GM19193 (cell line): ENCODE measurements around the gene B3GAT3.

Source experiments
- POLR2A ChIP-seq: IDR thresholded peaks from 4 replicates; pipeline ENCODE4 v1.6.1; 2011; ENCODE audit not compliant: insufficient read depth, insufficient read length; ENCODE audit errors: extremely low read depth

Gene B3GAT3

DNA sequence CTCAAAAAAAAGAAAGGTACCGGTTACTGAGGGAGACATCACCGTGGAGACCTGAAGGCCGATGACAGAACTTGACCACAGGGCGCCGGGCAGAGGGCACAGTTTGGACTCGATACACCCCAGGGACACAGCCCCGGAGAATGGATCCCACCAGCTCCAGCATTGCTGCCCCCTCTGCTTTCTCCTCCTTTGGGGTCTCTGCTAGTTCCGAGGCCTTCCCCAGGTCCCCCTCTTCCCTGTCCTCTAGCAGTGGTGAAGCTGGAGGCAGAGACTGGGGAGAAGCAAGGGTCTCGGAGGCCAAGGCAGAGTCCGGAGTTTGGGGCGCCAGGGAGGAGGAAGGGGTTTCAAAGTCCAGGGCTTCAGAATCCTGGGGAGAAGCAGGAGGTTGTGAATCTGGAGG lies 43.2 kb downstream of the B3GAT3 start:
- no peak for TF ChIP-seq POLR2A

DNA sequence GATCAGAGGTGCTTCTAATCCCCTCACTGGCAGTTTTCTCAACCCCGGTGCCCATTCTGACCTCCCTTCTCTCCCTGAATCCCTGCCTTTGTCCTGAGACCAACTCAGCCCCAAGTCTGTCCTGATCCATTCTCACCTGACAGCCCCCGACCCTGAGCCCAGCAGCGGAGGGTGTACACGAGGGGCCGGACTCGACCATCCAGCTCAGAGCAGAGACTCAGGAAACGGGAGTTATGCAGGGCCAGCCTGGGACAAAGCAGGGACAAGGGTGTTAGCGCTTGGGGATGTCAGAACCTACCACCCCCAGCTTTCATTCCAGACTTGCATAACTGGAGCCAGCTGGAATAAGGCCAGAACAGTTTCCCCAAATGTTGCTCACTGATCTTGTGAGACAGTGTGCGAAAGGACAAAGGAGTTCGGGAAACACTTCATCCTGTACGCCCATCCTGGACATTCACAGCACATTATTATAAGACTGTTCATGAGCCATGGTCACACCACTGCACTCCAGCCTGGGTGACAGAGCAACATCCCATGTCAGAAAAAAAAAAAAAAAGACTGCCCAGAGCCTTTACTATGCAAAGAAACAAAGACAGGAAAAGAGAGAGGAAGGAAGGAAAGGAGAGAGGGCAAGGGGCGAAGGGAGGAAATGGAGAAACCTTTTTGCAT lies 44.6 kb downstream of the B3GAT3 start:
- no peak for TF ChIP-seq POLR2A

DNA sequence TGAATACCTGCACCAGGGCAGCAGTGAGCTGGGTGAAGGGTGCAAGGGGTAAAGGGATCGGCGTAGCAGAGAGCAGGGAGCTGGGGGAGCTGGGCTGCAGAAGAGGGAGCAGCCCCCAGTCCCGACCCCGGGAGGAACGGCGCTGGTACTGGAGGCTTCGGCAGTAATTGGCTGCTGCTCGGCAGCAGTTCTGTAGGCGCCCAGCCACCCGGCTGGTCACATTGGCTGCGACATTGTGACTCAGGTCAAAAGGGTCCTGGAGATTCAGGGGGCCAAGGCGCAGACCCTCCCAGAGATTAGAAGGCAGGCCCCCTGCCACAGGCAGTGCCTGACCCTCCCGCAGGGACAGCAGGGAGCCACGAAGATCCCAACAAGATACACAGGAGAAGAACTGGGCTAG lies 45.9 kb downstream of the B3GAT3 start:
- no peak for TF ChIP-seq POLR2A

DNA sequence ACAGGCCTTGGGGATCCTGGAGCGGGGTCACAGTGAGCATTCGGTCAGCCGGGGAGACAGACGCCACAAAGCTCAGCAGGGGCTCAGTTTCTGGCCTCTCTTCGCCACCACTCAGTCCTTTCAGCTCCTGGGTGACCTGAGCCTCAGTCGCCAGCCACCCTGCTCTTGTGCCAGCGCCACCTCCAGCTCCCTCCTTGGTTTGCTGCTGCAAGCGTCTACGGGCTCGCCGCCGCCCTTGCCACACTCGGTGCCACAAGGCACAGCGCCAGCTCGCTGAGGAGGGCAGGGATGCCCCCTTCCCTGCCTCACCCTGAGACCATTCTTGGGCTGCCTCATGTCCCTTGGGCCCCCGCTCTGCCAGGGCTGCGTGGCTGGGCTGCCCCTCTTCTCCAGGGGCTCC lies 46.6 kb downstream of the B3GAT3 start:
- TF ChIP-seq POLR2A: no peak

DNA sequence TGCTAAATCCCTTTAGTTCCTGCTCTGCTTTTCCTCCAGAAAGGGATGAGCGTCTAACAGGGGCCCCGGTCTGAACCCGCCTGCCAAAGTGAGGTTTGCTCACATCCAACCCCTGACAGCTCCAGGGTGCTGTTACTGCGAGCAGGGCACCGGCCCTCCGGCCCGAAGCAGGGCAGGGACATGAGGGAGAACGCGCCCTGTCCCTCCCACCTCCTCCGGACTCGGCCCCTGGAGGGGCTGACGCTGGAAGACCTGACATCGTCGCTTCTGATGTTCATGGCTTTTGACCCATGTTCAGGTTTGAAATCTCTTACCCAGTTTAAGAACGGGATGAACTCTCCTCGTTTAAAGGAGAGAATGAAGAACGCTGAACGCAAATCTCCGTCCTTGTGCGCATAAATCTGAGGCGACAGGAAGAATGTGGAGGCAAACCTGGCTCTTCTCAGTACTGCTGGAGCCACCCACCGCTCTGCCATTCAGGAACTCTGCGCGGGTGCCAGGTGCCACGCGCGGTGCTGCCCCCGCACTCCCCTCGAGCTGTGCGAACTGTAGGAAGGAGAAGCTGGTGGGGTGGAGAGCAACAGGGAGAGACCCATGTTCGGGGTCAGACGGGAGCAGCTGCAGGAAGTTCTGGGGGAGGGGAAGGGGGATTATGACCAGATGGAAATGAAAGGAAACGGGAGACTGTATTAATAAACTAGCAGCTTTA lies 47.3 kb downstream of the B3GAT3 start:
- TF ChIP-seq POLR2A: no peak

DNA sequence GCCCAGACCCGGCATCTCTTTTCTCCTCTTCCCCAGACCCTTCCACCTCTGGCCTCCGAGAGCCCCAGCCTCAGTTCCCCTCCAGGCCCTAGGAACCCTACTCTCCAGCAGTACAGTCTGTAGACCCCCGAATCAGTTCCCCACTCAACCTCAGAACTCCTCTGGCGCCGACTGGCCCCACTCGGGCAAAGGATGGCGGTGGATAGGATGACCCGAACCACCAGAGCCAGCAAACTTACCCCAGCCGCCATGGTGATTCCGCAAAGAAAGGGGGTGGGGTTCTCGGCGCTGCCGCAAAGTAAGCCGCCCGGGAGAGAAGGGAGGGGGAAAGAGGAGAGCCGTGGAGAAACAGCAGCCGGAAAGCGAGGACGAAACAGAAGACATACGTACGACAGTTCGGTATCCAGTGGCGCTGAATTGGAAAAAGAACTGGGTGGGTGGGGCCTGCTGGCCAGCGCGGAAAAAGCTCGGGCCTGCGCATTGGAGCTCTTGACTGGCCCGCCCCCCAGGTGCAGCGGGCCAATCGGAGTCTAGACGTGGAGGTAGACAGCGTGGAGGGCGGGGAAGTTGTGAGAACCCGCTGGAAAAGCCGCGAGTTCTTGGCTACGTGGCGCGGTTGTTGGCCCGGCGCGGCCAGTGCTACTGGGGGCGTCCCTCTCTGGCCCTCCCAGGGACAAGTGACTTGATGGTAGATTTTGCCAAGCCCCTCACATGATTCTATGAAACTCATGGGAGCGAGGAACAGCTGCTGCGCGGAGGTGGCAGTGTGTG lies 48.0 kb downstream of the B3GAT3 start, which contains the start of gene EEF1G:
TSS of gene EEF1G (minus strand) at position 300 of the 771 bp plus-strand sequence. CDS start at position 251, 49 bp downstream.
- peak; percentile 92 for TF ChIP-seq POLR2A

DNA sequence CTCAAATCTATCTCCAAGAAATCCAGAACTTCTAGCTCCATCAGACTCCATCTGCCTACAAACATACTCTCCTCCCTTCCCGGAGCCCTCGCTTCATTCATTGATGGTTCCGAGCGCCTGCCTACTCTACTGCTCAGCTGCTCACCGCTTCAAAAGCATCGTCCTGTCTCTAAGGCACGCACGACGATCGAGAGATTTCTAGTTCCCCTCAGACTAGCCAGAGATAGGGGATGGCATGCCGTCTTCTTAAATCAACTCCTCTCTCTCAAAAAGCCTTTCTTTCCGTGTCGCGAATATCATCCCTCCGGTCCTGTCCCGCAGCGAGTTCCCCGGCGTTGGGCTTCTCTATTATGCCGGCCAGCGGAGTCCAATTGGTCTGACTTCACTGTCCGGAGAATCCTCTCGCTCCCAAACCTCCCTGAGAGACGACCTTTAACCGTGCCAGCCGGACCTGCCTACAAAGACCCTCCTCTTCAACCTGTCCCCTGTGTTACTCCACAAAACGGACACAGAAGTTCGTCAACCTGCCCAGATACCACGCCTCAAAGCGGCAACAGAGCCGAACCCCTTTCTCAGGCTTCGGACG lies 48.7 kb downstream of the B3GAT3 start:
- no peak for TF ChIP-seq POLR2A

DNA sequence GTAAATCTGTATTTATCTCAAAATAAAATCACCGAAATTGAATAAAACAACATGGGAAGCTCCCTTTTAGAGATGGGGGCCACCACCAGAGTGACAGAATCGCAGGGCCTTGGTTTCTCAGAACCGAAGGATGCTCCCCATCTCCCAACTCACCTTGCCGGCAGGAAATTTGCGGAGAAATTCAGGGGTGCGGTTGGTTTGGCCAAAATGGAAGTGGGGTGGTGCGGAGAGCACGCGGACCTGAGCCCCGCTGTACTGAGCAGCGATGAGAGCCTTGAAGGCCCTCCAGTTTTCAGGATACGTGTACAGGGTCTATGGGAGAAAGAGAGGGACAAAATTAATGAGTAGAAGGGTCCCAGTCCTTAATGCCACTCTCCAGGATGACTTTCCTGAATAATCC lies 49.4 kb downstream of the B3GAT3 start:
- no peak for TF ChIP-seq POLR2A

DNA sequence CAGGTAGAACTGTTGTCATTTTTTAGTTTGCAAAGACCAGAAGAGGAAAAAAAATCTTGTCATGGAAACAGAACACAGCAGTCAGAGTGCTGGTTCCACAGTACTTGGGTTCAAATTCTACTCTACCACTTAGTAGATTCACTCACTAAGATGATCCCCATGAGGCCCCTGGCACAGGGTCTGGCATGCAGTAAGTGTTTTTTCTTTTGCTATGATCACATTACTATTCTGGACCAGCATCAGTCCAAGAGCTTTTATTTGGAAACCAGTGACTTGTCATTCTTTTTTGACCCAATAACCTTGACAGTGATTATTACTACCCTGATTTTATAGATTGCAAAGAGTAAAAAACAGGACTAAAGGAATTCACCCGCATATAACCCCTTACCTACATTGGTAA lies 52.2 kb downstream of the B3GAT3 start:
- no peak for TF ChIP-seq POLR2A

DNA sequence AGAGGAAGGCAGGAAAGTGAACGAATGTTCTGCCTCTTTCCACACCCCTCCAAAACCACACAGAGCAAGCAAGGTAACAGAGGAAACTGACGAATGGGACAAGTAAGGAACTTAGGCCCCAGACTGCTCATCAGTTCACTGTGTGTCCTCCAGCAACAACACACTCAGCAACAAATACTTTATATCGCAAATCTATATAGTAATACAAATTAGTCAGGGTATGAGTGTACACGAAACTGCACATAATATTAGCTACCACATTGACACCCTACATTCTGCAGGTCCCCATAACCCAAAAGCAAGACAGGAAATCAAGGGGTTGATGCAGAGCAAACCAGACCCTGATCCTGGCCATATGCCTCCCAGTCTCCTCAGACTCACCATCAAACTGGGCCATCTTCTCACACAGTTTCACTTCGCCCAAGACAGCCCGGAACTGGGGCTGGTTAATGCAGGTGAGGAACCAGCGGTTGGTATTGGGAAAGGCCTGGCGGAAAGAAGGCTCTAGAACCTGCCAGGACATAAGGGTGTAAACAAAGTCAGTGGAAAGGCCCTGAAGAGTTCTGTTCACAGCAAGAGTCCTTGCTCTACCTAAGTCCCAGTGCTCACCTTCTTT lies 54.7 kb downstream of the B3GAT3 start:
- TF ChIP-seq POLR2A: no peak

DNA sequence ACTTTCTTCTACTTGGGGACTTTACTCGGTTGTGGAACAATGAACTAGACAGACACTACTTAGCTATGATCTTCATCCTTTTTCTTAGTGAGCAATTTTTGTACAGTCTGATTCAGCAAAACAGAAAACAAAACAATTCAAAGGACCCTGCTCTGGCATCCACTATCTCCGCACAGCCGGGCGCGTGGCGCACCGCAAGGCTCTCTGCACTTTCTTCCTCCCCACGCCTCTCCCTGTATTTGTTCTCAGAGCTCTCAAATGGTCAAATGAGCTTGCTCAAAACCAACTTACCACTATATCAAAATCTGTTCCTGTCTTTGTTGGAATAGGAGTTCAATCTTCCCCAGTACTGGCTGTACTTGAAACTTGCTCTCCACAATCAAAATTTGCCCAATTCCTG lies 55.5 kb downstream of the B3GAT3 start:
- no peak for TF ChIP-seq POLR2A
